Measurements from ENCODE around the gene MERTK.

MERTK gene

GRCh38 chr2:111975053-111975552 is 76.7 kb downstream of the MERTK start:
- in situ Hi-C loops (cut with MboI; ENCODE audit: low pct_unique_long_range_greater_than_20kb, low sequenced_read_pairs, unreplicated experiment): no loop called here
- TF ChIP-seq CTCF (IDR thresholded peaks at IDR 0.05; ENCODE audit: extremely low read depth, insufficient read depth, missing control alignments): no peak
- no peak for DNase-seq (ENCODE audit: low spot score)

- TF ChIP-seq CTCF (IDR thresholded peaks at IDR 0.05; ENCODE audit: extremely low read depth, insufficient read depth, missing control alignments): no peak
- in situ Hi-C loops (cut with MboI; ENCODE audit: low pct_unique_long_range_greater_than_20kb, low sequenced_read_pairs, unreplicated experiment): no loop called here
- no peak for DNase-seq (ENCODE audit: low spot score)
Observed at GRCh38 chr2:111975819-111976218, 77.4 kb downstream of the MERTK start.

- DNase-seq (ENCODE audit: low spot score): no peak
- in situ Hi-C loops (cut with MboI; ENCODE audit: low pct_unique_long_range_greater_than_20kb, low sequenced_read_pairs, unreplicated experiment): no loop called here
- TF ChIP-seq CTCF (IDR thresholded peaks at IDR 0.05; ENCODE audit: extremely low read depth, insufficient read depth, missing control alignments): no peak
Observed at GRCh38 chr2:111977240-111977639, 78.8 kb downstream of the MERTK start.

- TF ChIP-seq CTCF (IDR thresholded peaks at IDR 0.05; ENCODE audit: extremely low read depth, insufficient read depth, missing control alignments): no peak
- in situ Hi-C loops (cut with MboI; ENCODE audit: low pct_unique_long_range_greater_than_20kb, low sequenced_read_pairs, unreplicated experiment): no loop called here
- no peak for DNase-seq (ENCODE audit: low spot score)
Observed at GRCh38 chr2:111978452-111979170, 80.2 kb downstream of the MERTK start.

GRCh38 chr2:111981666-111982065 is 83.3 kb downstream of the MERTK start:
- TF ChIP-seq CTCF (IDR thresholded peaks at IDR 0.05; ENCODE audit: extremely low read depth, insufficient read depth, missing control alignments): no peak
- DNase-seq (ENCODE audit: low spot score): no peak
- in situ Hi-C loops (cut with MboI; ENCODE audit: low pct_unique_long_range_greater_than_20kb, low sequenced_read_pairs, unreplicated experiment): no loop called here

GRCh38 chr2:111982822-111983221 is 84.4 kb downstream of the MERTK start:
- TF ChIP-seq CTCF (IDR thresholded peaks at IDR 0.05; ENCODE audit: extremely low read depth, insufficient read depth, missing control alignments): no peak
- in situ Hi-C loops (cut with MboI; ENCODE audit: low pct_unique_long_range_greater_than_20kb, low sequenced_read_pairs, unreplicated experiment): no loop called here
- peak; percentile 40 for DNase-seq (ENCODE audit: low spot score)
